Activated CD8-positive, alpha-beta memory T cell treated with anti-CD3 and anti-CD28 coated beads, Interleukin-2, amount 50 U/mL, for 4 hours (primary cell): ENCODE results near the gene AHDC1.

Experiments
- DNase-seq: peaks from one replicate; pipeline ENCODE4 v3.0.0-alpha.2; 2020

AHDC1 gene

DNA sequence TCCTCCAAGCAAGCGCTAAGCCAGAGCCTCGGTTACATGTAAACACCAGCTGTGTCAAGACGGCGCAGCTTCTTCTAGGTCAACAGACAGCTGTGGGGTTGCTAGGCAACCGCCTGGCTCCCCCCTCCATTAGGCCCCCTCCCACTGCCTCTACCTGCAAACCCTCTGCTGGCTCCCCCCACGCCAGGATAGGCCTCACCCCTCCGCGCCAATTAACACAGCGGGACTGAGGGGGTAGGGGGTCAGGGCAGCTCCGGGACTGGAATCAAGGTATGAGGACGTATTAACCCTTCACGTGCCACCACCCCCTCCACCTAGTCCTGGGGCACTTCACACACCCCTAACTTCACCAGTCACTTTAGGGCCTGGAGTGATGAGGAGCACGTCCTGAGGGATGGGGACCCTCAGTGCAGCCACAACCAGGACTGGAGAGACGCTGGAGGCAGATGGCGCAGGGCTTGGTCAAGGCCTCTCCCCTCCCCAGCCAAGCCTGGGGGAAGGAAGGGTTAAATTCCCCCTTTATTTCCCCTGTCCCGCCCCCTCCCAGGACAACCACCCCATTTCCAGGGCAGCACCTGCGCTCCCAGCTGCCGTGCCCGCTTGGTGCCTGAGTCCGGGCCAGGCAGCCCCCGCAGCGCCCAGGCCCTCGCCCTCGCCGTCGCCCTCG is 76.6 kb downstream of the AHDC1 start:
- no peak for DNase-seq

- no peak for DNase-seq
Observed at GRCh38 chr1:27526569-27527222, 77.2 kb downstream of the AHDC1 start.

GRCh38 chr1:27525296-27526272 is 78.4 kb downstream of the AHDC1 start:
- DNase-seq: peak; percentile 35

- no peak for DNase-seq
Observed at GRCh38 chr1:27523337-27524020, 80.5 kb downstream of the AHDC1 start.

DNA sequence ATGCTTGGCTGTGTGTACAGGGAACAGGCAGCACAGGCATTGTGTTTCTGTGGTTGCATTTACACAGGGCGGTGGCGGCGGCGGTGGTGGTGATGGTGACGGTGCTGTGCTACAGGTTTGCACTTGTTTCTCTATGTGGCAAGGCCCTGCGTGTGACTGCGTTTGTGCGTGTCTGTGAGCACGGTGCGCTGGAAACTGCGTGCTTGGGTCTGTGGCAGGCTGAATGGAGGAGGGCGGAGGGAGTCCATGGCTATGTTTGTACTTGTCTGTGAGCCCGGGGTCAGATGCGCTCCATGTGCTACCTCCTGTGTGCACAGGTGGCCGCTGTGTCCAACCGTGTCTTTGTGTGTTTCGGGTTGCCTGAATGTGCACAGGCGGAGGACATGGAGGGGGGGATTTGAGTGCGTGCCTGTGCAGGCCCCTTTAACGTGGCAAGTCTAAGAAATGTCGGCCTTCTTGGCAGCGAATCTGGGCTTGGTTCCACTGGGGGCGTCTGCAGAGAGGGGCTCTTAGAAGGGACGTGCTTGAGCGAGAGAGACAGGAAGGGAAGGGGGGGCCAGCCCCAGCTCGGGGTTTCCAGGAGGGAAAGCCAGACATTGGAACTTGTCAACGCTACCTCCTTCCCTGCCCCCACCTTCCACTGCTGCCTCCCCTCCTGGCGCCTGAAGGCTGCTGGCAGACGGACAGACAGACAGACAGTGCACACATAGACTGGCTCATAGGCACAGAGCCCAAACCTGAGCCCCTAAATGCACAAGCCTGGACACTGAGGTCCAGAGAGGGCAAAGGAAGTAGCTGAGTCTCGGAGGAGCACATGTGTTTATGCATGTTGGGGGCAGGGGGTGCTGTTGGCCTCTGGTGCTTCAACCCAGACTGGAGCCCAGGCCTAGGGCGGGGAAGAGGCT is 81.3 kb downstream of the AHDC1 start:
- DNase-seq: peak; percentile 69

GRCh38 chr1:27521861-27522431 is 82.0 kb downstream of the AHDC1 start:
- no peak for DNase-seq

- DNase-seq: peak; percentile 74
Observed at GRCh38 chr1:27521336-27521831, 82.6 kb downstream of the AHDC1 start.

DNA sequence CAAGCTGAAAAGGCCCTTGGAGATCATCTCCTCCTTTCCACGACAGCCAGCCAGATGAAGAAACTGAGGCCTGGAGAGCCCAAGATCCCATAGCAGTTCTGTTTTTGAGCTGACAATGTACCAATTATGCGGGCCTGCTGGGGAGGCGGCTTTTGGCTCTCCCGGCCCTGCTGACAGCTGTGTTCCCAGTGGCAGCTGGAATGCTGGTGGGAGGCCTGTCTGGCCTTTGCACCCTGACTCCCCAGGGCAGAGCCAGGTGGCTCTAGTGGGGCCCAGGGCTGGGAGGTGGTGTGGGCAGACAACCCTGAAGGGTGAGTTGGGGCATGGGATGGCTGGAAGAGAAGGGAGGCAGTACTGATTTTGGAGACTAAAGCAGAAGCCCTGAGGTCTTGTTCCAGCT is 83.3 kb downstream of the AHDC1 start:
- DNase-seq: no peak

- DNase-seq: no peak
Observed at GRCh38 chr1:27519331-27520258, 84.3 kb downstream of the AHDC1 start.

DNA sequence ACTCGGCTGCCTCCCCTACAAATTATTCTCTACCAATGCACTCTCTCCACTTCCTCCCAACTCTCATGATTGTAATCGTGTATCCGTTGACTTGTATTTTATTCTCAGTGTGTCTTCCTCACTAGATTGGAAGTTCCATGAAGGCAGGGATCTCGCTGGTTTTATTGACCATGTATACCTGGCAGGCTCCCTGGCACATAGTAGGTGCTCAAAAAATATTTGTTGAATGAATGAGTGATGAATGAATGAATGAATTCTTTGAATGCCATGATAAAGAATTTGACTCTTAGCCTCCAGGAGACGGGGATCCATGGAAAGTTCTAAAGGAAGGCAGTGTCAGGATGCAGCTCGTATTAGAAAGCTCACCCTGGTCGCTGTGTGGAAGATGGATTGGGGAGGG is 85.1 kb downstream of the AHDC1 start:
- no peak for DNase-seq

- DNase-seq: no peak
Observed at GRCh38 chr1:27517907-27518718, 85.8 kb downstream of the AHDC1 start.

- no peak for DNase-seq
Observed at GRCh38 chr1:27517301-27517700, 86.6 kb downstream of the AHDC1 start.

- DNase-seq: no peak
Observed at GRCh38 chr1:27515626-27516025, 88.3 kb downstream of the AHDC1 start.

DNA sequence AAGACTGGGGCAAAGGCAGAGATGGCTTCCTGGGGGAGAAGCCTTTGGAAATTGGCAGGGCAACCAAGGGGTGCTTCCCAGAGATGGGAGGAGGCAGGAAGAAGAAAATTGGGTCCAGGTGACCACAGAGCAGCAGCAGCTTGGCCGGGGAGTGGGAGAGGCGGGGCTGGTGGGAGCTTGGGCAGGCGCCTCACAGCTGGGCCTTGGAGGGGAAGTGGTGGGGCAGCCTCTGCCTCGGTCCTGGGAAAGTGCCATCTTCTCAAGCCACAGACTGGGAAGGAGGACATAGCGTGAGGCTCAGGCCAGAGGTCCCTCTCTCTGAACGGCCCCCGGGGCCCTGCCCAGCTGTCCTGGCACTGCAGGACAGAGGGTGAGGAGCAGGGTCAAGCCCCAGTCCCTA is 90.0 kb downstream of the AHDC1 start:
- no peak for DNase-seq

DNA sequence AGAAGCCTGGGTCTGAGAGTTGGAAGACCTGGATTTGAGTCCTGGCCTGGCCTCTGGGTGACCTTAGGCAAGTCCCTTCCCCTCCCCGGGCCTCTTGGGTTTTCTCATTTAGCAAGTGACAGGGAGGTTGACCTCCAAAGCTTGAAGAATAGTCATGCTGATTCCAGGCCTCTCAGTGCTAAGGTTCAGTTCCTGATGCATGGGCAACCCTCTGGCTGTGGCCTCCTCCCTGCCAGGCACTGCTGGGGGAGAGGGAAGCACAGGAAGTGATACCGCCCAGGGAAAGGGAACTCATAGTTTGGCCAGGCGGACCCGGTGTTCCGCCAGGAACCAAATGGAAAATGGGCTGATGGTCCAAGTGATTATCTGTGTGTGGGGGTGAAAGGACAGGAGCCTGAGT is 90.4 kb downstream of the AHDC1 start:
- DNase-seq: no peak

DNA sequence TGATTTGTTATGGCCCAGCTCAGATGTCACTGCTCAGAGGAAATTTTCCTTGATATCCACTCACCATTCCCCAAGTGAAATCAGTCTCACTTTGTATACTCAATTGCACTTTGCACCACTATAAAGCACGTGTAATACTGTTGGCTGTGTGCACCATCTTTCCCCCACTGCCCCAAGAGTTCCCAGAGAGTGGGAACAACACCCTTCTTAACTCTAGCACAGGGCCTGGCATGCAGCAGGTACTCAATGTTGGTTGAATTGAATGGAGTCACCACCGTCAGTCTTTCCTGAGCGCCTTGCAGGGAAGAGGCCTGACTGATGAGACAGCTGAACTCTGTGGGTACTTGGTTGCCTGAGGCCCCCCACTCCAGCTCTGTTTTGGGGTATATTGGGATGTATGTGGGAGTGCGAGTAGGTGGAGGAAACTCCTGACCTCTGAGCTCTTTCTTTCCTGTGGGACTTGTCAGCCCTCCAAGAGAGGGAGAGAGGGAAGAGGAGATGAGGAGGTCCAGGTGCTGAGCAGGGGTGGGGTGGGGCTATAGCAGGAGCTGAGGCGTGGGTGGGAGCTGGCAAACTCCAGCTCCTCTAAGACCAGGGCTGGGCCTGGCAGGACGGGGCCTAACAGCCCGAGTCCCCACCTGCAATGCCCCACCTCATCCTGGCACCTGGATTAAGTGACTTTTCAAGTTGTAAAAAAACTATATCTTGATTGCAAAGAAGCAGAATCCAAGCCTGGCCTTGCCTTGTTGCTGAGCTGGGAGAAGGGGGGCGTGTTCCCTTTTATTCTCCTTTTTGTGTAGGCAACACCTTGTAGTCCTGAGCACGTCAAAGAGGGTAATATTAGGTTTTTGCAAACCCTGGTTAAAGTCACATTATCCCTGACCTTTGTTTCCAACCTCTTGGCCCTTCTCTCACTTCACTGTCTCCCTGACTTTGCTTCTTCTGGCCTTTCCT is 94.5 kb downstream of the AHDC1 start:
- no peak for DNase-seq

DNA sequence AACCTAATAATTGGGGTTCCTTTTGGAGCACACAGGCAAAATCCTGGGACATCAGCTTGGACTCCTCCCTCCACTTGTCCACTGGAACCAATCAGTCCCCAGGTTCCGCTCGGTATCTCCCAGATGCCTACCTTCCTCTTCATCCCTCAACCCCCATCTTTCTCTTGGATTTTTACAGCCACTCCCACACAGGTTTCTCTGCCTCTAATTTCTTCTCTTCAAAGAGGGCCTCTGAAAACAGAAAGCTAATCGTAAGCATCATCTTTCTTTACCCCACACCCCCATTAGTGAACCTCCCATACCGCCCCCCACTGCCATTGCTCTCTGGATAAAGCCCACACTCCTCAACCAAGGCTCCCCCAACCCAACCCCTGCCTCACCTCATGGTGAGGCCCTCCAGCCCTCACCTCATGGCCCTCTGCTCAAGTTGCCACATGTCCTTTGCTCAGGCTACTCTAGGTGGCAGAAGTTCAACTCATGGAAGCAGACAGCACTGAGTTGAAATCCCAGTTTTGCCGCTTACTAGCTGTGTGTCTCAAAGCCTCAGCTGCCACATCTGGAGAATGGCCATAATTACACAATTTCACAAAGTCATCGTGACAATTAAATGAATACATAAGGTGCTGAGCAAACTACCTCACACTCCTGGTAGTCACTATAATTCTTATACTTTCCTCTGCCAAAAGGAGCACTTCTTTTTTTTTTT is 95.8 kb downstream of the AHDC1 start:
- DNase-seq: no peak
